Measurements from ENCODE around the gene KIF5A.

- no peak for TF ChIP-seq CTCF (IDR thresholded peaks at IDR 0.05; ENCODE audit: low read length)
- no peak for TF ChIP-seq EZH2 (IDR thresholded peaks at IDR 0.05; ENCODE audit: borderline replicate concordance, low read length)
Measured at GRCh38 chr12:57618966-57619433, 69.2 kb downstream of the KIF5A start.

Data from OCI-LY1 (cell line).